ENCODE measurements around the gene CERS6.

Gene CERS6

DNA sequence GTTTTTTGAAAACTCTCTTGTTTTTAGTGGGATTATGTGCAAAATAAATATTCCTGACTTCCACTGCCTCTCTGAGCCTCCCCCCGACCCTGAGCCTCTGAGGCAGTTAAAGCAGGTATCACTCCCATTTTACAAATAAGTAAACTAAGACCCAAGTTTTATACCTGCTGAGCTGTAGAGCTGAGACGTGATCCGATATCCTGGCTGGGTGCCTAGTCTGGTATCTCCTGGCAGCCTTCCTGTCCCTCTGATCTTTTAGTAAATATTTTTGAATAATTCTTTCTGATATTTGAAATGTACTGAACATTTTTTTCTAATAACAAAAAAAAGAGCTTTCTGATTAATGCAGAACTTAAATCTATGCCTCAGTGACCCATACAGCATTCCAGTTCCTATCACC is 238.1 kb downstream of the CERS6 start:
- H3K4me3 ChIP-seq (ENCODE audit: low read depth, low read length), result no peak overlapping the region
- no peak for DNase-seq (ENCODE audit: low read depth)
- no peak for TF ChIP-seq MYC (IDR thresholded peaks at IDR 0.05; ENCODE audit: low read depth, low read length)
- TF ChIP-seq, protein P1, sequence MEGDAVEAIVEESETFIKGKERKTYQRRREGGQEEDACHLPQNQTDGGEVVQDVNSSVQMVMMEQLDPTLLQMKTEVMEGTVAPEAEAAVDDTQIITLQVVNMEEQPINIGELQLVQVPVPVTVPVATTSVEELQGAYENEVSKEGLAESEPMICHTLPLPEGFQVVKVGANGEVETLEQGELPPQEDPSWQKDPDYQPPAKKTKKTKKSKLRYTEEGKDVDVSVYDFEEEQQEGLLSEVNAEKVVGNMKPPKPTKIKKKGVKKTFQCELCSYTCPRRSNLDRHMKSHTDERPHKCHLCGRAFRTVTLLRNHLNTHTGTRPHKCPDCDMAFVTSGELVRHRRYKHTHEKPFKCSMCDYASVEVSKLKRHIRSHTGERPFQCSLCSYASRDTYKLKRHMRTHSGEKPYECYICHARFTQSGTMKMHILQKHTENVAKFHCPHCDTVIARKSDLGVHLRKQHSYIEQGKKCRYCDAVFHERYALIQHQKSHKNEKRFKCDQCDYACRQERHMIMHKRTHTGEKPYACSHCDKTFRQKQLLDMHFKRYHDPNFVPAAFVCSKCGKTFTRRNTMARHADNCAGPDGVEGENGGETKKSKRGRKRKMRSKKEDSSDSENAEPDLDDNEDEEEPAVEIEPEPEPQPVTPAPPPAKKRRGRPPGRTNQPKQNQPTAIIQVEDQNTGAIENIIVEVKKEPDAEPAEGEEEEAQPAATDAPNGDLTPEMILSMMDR (IDR thresholded peaks at IDR 0.05; ENCODE audit: low read depth, low read length), result no peak
- TF ChIP-seq, protein P2, sequence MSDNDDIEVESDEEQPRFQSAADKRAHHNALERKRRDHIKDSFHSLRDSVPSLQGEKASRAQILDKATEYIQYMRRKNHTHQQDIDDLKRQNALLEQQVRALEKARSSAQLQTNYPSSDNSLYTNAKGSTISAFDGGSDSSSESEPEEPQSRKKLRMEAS (IDR thresholded peaks at IDR 0.05; ENCODE audit: low read depth, low read length), result no peak

DNA sequence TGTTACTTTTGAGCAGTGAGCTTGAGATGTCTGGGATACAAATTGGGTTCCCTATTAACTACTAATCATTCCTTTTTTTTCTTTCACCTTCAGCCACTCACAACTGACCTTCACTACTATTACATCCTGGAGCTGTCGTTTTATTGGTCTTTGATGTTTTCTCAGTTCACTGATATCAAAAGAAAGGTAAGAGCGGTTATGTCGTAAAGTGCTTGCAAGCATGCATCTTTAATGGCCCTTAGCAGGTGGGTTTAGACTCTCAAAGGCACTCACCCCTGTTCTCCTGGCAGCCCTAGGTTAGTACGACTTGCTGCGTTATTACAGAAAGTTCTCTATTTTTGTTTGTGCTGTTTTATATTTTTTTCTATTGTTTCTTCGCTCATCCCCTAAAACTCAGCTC is 238.8 kb downstream of the CERS6 start:
- TF ChIP-seq MYC (IDR thresholded peaks at IDR 0.05; ENCODE audit: low read depth, low read length), result no peak
- TF ChIP-seq, protein P2 (IDR thresholded peaks at IDR 0.05; ENCODE audit: low read depth, low read length), result no peak
- TF ChIP-seq, protein P1 (IDR thresholded peaks at IDR 0.05; ENCODE audit: low read depth, low read length), result no peak
- TF ChIP-seq POLR2A (IDR thresholded peaks at IDR 0.05; ENCODE audit: extremely low read depth, insufficient read length), result no peak
- DNase-seq (ENCODE audit: low read depth), result no peak
- no peak overlapping the region for H3K4me3 ChIP-seq (ENCODE audit: low read depth, low read length)

DNA sequence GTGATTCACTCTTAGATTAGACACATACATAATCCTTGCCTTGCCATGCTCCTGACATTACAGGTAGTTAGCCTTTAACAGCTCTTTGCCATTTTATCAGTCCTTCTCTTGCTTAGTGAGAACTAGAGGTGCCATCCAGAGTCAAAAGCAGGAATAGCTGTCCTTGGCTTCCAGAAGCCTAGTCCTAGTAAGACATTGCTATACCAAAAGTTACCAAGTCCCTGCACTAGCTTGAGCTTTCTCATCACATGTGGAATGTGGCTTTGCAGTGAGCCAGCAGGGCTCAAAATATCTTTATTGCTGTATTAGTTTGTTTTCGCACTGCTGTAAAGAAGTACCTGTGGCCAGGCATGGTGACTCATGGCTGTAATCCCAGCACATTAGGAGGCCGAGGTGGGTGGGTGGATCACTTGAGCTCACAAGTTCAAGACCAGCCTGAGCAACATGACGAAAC is 241.6 kb downstream of the CERS6 start:
- no peak overlapping the region for H3K4me3 ChIP-seq (ENCODE audit: low read depth, low read length)
- DNase-seq (ENCODE audit: low read depth), result no peak
- TF ChIP-seq POLR2A (IDR thresholded peaks at IDR 0.05; ENCODE audit: extremely low read depth, insufficient read length) (no peak), MYC (IDR thresholded peaks at IDR 0.05; ENCODE audit: low read depth, low read length) (no peak)
- TF ChIP-seq, protein P2 (IDR thresholded peaks at IDR 0.05; ENCODE audit: low read depth, low read length), result no peak
- TF ChIP-seq, protein P1 (IDR thresholded peaks at IDR 0.05; ENCODE audit: low read depth, low read length), result no peak

DNA sequence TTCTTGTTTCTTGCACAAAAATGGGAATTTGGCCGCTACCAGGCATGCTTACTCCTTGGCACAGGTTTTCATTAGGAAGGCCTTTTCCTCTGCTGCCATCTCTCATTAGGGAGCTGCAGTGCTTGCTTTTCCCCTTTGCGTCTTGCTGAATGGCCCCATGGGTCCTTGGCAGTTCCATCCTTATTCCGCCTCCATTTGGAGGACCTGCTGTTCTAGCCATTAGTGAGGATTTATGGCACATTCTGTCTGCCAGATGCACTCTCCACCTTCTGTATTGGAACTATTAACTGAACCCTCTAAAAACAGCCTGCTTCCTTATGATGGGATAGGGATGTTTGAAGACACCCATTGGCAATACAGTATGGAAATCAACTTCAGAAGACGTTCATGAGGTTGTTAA is 242.9 kb downstream of the CERS6 start:
- no peak for DNase-seq (ENCODE audit: low read depth)
- H3K4me3 ChIP-seq (ENCODE audit: low read depth, low read length), result no peak overlapping the region
- TF ChIP-seq, protein P2 (IDR thresholded peaks at IDR 0.05; ENCODE audit: low read depth, low read length), result no peak
- TF ChIP-seq POLR2A (IDR thresholded peaks at IDR 0.05; ENCODE audit: extremely low read depth, insufficient read length) (no peak), MYC (IDR thresholded peaks at IDR 0.05; ENCODE audit: low read depth, low read length) (no peak)
- TF ChIP-seq, protein P1 (IDR thresholded peaks at IDR 0.05; ENCODE audit: low read depth, low read length), result no peak

DNA sequence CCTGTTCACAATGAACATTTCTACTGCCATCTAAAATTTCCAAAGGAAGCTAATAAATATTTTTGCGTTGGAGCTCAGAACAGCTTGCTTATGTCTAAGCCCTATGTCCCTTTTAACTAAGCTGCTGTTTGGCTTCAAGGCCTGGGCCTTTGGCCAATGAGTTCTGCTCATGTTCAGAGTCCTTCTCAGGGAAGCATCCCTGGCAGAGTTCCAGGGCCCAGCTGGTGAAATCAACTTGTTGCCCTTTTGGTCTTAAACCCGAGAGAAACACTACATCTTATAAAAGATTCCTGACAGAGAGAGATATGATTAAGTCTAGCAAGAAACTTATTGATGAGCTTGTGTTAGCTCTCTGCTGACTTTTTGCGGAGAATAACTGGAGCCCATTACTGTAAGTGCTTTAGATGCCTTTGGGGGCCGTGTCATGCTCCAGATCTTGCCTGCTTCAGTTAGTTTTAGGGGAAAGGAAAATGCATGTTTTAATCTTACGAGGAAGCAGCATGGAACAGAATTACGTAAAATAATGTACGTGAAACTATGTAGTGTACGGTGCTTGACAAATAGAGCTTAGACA is 243.9 kb downstream of the CERS6 start:
- TF ChIP-seq, protein P2 (IDR thresholded peaks at IDR 0.05; ENCODE audit: low read depth, low read length), result no peak
- no peak for TF ChIP-seq POLR2A (IDR thresholded peaks at IDR 0.05; ENCODE audit: extremely low read depth, insufficient read length)
- TF ChIP-seq, protein P1 (IDR thresholded peaks at IDR 0.05; ENCODE audit: low read depth, low read length), result no peak
- TF ChIP-seq MYC (IDR thresholded peaks at IDR 0.05; ENCODE audit: low read depth, low read length), result no peak
- no peak for DNase-seq (ENCODE audit: low read depth)

More for the DNA sequence above, 243.9 kb downstream of the CERS6 start:
- H3K4me3 ChIP-seq (ENCODE audit: low read depth, low read length), result no peak overlapping the region
